Endodermal cell (in vitro differentiated cells): Measurements from ENCODE around the gene IFNAR2. TPM values are rescaled to one million over a fixed set of nuclear protein-coding genes. Genes with fewer than 3 reads are reported as not detected.

ENCODE experiments used
- DNase-seq: peaks from one replicate; pipeline ENCODE4 v3.0.0-alpha.2; 2017
- H3K27ac ChIP-seq: 2 replicates; pipeline ENCODE4 v1.5.1; 2013; ENCODE audit warnings: mild to moderate bottlenecking, low read depth, low read length, moderate library complexity
- H3K27me3 ChIP-seq: 2 replicates; pipeline ENCODE4 v1.6.1; 2013; ENCODE audit warnings: mild to moderate bottlenecking, low read length, moderate library complexity; ENCODE audit not compliant: insufficient read depth, control insufficient read depth, poor library complexity, severe bottlenecking
- H3K36me3 ChIP-seq: 2 replicates; pipeline ENCODE4 v1.7.0; 2013; ENCODE audit warnings: mild to moderate bottlenecking, low read length, moderate library complexity; ENCODE audit not compliant: control insufficient read depth, insufficient read depth
- H3K4me1 ChIP-seq: one replicate; pipeline ENCODE4 v1.7.0; 2013; ENCODE audit warnings: low read length; ENCODE audit not compliant: control insufficient read depth, insufficient read depth
- H3K4me3 ChIP-seq: 2 replicates; pipeline ENCODE4 v1.5.1; 2013; ENCODE audit warnings: mild to moderate bottlenecking, low read length, moderate library complexity
- H3K9ac ChIP-seq: 2 replicates; pipeline ENCODE4 v1.6.1; 2013; ENCODE audit warnings: mild to moderate bottlenecking, low read length, moderate library complexity; ENCODE audit not compliant: poor library complexity, severe bottlenecking; ENCODE audit errors: extremely low read depth
- H3K9me3 ChIP-seq: 2 replicates; pipeline ENCODE4 v1.6.1; 2013; ENCODE audit warnings: mild to moderate bottlenecking, low read length, moderate library complexity; ENCODE audit not compliant: control insufficient read depth
- H3K27ac Mint-ChIP-seq: 2 replicates; pipeline ENCODE4 v1.8.0; 2020; ENCODE audit warnings: mixed read lengths
- H3K27me3 Mint-ChIP-seq: 2 replicates; pipeline ENCODE4 v1.8.0; 2021; ENCODE audit warnings: mild to moderate bottlenecking, mixed read lengths; ENCODE audit not compliant: insufficient read depth
- H3K36me3 Mint-ChIP-seq: 2 replicates; pipeline ENCODE4 v1.8.0; 2020; ENCODE audit warnings: low read depth, mixed read lengths
- H3K4me1 Mint-ChIP-seq: 2 replicates; pipeline ENCODE4 v1.8.0; 2020; ENCODE audit warnings: mixed read lengths
- H3K4me3 Mint-ChIP-seq: 2 replicates; pipeline ENCODE4 v1.8.0; 2020; ENCODE audit warnings: mild to moderate bottlenecking, moderate library complexity, mixed read lengths
- H3K9me3 Mint-ChIP-seq: 2 replicates; pipeline ENCODE4 v1.8.0; 2020; ENCODE audit warnings: mild to moderate bottlenecking, mixed read lengths
- WGBS, 2 experiments: methylation state at CpG; one replicate each; pipeline versions ENCODE4 v1.1.5 to v1.1.7; 2013; ENCODE audit warnings: missing lambda C conversion rate in 2 of 2, mixed read lengths in 1 of 2; ENCODE audit not compliant: insufficient coverage in 1 of 2, insufficient read length in 1 of 2; 5-methylcytosine and 5-hydroxymethylcytosine counted together
- total RNA-seq, 2 donors: library from RNA; stranded (reverse); fragmentation: NEBNext Ultra II Directional in 1 of 2; extraction: Animal tissue kit (Norgen Biotek cat#: 25700) in 1 of 2; gene quantifications; 2 replicates in 1 of 2; 3 replicates in 1 of 2; pipeline ENCODE4 v1.2.1, GENCODE V29; 2021
- TF ChIP-seq, protein P1 (sequence below): fragments of 200-600 bp; sonication (generic); conservative IDR thresholded peaks from 2 replicates; pipeline ENCODE4 v1.5.0; 2021; ENCODE audit warnings: antibody characterized with exemption, mild to moderate bottlenecking

Gene IFNAR2
- total RNA-seq, 2 donors from 2014 or later = 14.1 to 27.7 TPM

DNA sequence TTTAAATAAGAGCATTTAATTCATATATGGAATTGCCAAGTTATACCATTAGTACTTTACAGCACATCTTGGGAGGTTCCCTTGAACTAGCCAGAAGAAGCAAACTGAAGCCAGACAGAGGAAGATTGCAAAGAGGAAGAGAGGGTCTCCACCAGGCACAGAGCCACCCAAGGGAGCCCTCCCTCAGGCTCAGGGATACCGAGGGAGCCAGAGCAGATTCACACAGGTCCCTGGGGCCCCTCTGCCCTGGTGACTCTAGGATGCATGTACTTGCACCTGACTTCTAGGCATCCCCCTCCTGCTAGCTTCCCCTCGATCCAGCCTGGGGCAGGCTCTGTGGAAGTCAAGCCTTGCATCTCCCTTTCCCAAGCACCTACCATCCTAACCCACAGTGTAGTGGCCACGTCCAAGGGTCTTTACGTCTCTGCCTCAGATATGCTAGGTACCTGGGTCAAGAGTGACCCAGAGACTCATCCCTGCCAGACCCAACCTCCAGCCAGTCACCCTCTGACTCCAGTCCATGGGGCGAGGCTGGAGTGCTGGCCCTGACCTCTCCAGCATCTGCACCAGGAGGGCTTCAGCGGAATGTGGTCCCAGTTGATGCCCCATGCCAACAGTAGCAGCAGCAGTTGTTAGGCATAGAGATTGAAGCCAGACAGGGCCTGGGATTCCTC is 6.4 kb downstream of the IFNAR2 start:
- peaks cover 4% of the 10 kb centered on the region for H3K4me1 ChIP-seq
- peaks cover 9% of the 10 kb centered on the region for H3K36me3 ChIP-seq
- Mint-ChIP-seq H3K9me3 (peaks cover 28% of the 10 kb centered on the region), H3K4me1 (peaks cover 21% of the 10 kb centered on the region), H3K27me3 (no peaks in the 10 kb centered on the region), H3K4me3 (no peak overlapping the region), H3K36me3 (peaks cover 33% of the 10 kb centered on the region), H3K27ac (no peak overlapping the region)
- no peak overlapping the region for H3K9ac ChIP-seq
- no peak overlapping the region for H3K27ac ChIP-seq
- H3K27me3 ChIP-seq = no peaks in the 10 kb centered on the region
- no peak overlapping the region for H3K4me3 ChIP-seq
- H3K9me3 ChIP-seq = peaks cover 37% of the 10 kb centered on the region
- no peak for DNase-seq
- 90 to 96% methylated on average over 4 to 6 of the region's 6 CpGs for WGBS, 2 experiments
- TF ChIP-seq, protein P1, sequence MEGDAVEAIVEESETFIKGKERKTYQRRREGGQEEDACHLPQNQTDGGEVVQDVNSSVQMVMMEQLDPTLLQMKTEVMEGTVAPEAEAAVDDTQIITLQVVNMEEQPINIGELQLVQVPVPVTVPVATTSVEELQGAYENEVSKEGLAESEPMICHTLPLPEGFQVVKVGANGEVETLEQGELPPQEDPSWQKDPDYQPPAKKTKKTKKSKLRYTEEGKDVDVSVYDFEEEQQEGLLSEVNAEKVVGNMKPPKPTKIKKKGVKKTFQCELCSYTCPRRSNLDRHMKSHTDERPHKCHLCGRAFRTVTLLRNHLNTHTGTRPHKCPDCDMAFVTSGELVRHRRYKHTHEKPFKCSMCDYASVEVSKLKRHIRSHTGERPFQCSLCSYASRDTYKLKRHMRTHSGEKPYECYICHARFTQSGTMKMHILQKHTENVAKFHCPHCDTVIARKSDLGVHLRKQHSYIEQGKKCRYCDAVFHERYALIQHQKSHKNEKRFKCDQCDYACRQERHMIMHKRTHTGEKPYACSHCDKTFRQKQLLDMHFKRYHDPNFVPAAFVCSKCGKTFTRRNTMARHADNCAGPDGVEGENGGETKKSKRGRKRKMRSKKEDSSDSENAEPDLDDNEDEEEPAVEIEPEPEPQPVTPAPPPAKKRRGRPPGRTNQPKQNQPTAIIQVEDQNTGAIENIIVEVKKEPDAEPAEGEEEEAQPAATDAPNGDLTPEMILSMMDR = no peak

- H3K9me3 Mint-ChIP-seq = peaks cover 28% of the 10 kb centered on the region
- Histone ChIP-seq H3K9me3 (peaks cover 41% of the 10 kb centered on the region), H3K4me1 (peaks cover 4% of the 10 kb centered on the region), H3K27me3 (no peaks in the 10 kb centered on the region), H3K27ac (no peak overlapping the region), H3K9ac (no peak overlapping the region), H3K36me3 (peaks cover 10% of the 10 kb centered on the region), H3K4me3 (no peak overlapping the region)
- no peak for DNase-seq
- TF ChIP-seq, protein P1 = no peak
- H3K27me3 Mint-ChIP-seq = no peaks in the 10 kb centered on the region
- no peak overlapping the region for H3K4me3 Mint-ChIP-seq
- H3K36me3 Mint-ChIP-seq = peaks cover 34% of the 10 kb centered on the region
- WGBS, 2 experiments = 87% methylated on average over 2 of the region's 2 CpGs; no CpG with 5 or more reads in 1 of the 2 experiments
- H3K27ac Mint-ChIP-seq = no peak overlapping the region
- peaks cover 18% of the 10 kb centered on the region for H3K4me1 Mint-ChIP-seq
Measured at GRCh38 chr21:33236766-33237165, 7.0 kb downstream of the IFNAR2 start.

DNA sequence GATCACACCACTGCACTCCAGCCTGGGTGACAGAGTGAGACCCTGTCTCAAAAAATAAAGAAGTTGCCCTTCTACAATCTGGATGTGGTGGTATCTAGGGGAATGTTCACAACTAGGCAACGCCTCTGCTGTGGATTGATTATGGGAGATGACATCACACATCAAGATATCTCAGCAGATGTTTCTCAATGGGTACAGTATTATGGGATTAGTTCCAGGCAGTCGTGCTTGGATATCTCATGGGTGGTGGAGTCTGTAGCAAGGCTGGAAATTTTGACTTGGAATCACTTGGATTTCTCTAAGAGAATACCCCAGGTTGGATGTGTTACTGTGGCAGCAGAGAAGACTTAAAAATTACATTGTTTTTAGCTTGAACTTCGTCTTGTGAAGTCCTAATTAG is 7.7 kb downstream of the IFNAR2 start:
- TF ChIP-seq, protein P1 = no peak
- H3K4me1 Mint-ChIP-seq = peaks cover 12% of the 10 kb centered on the region
- H3K9me3 ChIP-seq = peaks cover 45% of the 10 kb centered on the region
- H3K4me3 ChIP-seq = peak overlapping the region; percentile 24
- no peak overlapping the region for H3K27ac ChIP-seq
- DNase-seq = no peak
- no peak overlapping the region for H3K27ac Mint-ChIP-seq
- no peak overlapping the region for H3K4me3 Mint-ChIP-seq
- no peaks in the 10 kb centered on the region for H3K27me3 Mint-ChIP-seq
- H3K9me3 Mint-ChIP-seq = peaks cover 28% of the 10 kb centered on the region
- H3K36me3 Mint-ChIP-seq = peaks cover 40% of the 10 kb centered on the region
- WGBS, 2 experiments = 94 to 95% methylated on average over 2 to 3 of the region's 3 CpGs
- peaks cover 16% of the 10 kb centered on the region for H3K36me3 ChIP-seq
- no peaks in the 10 kb centered on the region for H3K27me3 ChIP-seq
- no peaks in the 10 kb centered on the region for H3K4me1 ChIP-seq
- no peak overlapping the region for H3K9ac ChIP-seq
